ENCODE data around the gene RETREG2.

Gene RETREG2

DNA sequence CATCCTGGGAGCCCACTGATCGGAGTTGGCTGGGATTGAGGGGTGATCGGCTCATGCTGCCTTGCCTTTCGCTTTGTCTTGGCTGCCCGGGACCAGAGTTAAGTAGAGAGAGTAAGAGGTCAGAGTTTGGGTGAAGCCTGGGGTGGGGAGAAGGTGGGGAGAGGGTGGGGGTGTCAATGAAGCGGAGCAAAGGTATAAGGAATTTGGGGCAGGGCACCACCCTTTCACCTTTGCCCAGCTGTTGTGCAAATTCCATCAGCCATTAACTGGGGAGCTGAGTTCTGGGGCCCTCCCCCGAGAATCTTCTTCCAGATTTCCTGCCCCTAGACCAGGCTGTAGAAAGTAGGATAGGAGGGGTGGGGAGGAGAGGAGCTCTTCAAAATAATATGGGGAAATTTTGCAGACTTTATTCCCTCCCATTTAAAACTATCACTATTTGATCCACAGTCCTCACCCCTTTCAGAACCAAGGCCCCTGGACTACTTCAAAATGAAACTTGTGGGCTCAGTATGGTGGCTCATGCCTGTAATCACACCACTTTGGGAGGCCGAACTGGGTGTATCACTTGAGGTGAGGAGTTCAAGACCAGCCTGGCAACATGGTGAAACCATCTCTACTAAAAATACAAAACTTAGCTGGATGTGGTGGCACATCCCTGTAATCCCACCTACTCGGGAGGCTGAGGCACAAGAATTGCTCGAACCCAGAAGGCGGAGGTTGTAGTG, 8.0 kb upstream of the RETREG2 start, which contains the start of gene SLC23A3:
Gene SLC23A3, minus strand, starts transcription at position 100 of the 725 bp plus-strand sequence. Its CDS starts 45 bp downstream, at position 55.
- DNase-seq (ENCODE audit: low read depth) = no peak

DNA sequence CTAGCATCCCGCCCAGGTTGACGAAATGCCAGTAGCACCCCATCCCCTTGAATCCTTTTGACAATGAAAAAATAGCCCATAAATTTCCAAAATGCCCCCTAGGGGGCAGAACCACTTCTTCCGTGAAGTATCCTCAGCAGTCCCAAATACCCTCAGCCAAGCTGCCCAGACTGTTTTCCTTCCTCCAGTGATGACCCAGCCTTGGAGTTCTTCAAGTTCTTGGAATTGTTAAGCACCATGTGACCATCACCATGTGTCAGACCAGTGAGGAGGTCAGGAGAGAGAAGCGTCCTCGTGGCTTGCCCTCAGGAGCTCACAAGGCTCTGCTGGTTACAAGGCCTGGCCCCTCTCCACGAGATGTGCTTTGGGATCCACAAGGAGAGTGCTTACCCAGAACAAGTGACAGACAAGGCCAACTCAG, 6.8 kb upstream of the RETREG2 start:
- no peak for DNase-seq (ENCODE audit: low read depth)

DNA sequence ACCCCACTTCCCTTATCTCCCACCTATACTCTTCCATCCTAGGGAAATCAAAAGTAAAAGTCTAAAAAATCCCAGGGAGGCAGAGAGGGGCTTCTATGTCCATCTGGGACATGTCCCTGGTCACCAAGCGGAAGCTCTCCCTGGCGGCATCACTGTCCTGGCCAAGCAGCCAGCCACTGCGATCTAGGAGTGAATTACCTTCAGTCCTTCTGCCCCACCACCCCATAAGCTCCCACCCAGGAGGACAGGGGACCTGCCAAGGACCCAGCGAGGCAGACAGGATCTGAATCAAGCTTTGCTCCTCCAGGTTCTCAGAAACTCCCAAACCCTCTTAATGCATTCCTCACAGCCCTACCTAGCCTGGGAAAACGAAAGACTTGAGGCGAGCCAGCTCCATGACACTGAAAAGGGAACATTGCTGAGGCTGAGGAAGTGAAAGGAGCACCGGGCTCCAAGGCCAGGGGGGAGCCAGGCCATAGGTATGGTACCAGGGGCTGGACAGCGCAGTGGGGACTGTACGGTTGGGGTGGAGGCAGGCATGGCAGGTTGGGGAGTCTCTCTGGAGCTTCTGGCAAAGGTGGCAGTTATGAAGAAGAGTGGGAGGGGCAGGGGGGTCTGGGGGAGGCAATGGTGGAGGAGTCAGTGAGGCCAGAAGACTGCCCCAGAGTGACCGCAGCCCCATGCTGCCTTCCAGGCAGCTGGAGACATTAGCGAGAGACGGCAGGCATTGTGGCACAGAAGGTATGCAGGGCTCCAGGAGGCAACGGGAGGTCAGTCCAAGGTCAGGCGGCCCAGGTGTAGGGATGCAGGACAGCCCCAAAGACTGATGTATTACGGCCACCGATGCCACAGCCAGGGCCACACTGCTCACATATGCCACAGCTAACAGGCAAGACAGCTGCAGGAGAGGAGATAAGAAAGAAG, 5.6 kb upstream of the RETREG2 start:
- DNase-seq (ENCODE audit: low read depth) = no peak

DNA sequence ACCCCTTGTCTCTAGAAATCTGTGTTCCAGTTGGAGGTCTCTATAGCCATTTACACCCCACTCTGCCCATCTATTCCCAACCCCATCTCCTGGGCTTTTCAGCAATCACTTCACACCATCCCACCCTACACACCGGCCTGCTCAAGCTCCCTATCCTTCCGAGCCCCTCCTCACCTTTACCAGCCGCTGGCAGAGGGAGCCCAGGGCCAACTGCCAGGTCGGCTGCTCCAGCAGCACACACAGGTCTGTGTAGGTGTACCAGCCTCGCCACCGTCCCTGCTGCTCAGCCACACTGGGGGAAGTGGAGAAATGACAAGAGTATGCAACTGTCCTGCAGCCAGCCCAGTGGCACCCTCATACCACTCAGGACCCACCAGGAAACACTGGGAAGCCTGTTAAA, 4.9 kb upstream of the RETREG2 start:
- no peak for DNase-seq (ENCODE audit: low read depth)

DNA sequence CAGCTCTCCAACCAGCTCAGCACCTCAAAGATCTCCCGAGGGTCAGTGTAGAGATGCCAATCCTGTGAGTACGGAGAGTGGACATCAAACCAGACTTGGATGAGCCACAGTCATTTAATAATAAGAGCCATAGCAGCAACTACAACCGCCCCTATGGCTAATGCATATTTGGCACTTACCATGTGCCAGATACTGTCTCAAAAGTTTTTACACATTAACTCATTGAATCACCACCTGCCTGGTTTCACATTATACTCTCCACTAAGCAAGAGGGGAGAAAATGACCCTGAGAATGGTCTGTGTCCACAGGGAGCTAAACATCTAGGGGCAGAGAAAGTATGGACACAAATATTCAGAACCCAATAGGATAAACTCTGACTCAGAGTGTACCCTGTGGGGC, 3.9 kb upstream of the RETREG2 start:
- DNase-seq (ENCODE audit: low read depth) = no peak

DNA sequence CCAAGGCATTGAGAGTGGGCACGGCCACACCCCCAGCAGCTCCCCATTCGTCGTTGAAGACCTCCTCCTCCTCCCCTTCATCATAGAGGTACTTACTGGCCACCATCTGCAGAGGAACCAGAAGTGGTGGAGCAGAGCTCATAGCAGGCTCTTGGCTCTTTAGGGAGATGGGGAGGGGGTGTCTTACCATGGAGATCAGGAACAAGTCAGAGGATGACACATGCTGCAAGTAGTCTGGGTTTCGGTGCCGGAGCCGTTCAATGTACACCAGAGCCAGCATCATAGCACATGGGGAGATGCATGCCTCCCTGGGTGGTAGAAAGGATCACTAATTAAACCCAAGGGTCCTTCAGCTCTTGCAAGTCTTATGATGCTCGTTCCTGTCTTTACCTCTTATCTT, 3.3 kb upstream of the RETREG2 start:
- DNase-seq (ENCODE audit: low read depth) = no peak

DNA sequence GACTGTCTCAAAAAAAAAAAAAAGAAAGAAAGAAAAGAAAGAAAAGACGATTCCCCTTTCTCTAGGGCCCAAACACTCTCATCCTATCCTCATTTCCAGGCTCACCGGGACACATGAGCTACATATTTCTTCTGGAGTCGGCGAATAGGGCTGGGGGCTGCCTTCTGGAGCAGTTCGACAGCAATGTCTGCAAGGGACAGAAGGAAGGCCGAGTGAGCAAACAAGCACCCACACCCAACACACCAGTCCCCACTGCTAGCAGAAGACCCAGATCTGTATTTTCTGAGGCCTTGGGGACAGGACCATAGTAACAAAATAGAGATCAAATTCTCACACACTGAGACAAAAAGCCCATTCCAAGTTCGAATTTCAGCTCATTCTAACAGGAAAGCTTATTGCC, 2.6 kb upstream of the RETREG2 start:
- no peak for DNase-seq (ENCODE audit: low read depth)

DNA sequence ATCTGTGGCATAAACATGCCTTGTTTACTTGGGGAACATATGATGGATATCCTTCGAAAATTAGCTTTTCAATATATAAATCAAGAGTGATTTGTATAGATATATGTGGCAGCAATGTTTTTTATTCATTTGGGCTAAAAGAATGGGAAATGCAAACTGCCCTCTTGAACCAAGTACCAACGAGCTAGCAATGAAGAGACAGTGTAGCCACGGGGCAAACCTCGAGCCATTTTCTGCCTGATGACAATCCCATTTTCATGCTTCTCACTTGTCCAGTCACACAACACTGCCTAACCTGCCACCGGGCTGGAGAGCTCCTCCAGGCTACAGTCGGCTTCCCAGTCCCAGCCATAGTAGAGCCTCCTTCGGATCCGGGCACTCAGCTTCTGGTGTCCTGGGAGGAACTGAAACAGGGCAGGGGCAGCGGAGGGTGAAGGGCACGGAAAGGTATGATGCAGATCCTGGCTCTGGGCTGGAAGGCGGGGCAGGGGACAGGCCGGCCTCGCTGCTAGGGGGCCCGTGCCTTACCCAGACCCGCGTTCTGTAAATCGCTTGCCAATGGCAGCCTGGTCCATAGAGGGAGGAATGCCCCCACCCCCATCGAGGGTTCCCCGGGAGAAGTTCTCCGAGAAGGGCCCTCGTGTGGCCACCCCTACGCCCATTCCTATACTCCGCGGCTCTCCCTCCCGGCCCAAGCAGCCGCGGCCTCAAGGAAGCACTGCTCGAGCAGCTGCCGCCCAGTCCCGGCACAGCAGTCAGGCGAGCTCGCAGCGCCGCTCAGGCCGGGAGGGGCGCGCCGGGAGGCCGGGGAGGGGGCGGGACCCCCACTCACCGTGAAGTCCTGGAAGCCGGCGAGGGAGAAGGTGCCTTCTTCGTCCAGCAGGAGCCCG, 1.9 kb upstream of the RETREG2 start:
- no peak for DNase-seq (ENCODE audit: low read depth)

DNA sequence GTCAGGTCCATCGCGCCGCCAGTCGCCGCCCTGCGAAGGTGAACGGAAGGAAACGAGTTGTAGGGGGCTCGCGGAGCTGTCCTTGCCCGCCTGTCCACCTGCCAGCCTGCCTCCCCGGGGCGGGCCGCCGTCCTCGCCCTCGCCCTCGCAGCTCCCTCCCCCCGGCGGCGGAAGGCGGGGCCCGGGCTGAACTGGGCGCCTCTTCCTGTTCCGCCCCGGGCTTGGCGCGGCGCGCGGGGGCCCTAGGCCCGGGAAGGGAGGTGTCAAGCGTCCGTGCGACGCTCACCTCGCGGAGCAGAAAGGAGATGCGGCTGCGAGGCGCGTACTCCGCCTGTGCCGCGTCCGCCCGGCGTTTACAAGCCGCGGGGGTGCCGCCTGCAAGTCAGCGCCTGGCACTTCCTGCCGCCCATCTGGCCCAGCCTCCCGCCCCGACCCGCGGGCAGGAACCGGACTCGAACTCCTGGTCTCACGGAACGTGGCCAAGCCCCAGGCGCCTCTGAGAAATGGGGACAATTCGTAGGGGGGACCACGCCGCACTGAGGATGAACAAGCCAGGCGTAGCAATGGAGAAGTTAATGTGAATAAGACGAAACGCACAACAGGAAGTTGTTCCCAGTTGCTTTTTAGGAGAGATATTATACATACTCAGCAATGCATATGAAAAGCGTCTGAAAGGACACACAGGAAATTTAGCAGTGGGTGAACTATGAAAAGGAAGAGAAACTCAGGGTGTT, 1.1 kb upstream of the RETREG2 start, which contains the start of gene CNPPD1:
Gene CNPPD1, minus strand, starts transcription at position 108 of the 734 bp plus-strand sequence. Its CDS starts 97 bp downstream, at position 11.
- DNase-seq (ENCODE audit: low read depth) = peak; percentile 66

DNA sequence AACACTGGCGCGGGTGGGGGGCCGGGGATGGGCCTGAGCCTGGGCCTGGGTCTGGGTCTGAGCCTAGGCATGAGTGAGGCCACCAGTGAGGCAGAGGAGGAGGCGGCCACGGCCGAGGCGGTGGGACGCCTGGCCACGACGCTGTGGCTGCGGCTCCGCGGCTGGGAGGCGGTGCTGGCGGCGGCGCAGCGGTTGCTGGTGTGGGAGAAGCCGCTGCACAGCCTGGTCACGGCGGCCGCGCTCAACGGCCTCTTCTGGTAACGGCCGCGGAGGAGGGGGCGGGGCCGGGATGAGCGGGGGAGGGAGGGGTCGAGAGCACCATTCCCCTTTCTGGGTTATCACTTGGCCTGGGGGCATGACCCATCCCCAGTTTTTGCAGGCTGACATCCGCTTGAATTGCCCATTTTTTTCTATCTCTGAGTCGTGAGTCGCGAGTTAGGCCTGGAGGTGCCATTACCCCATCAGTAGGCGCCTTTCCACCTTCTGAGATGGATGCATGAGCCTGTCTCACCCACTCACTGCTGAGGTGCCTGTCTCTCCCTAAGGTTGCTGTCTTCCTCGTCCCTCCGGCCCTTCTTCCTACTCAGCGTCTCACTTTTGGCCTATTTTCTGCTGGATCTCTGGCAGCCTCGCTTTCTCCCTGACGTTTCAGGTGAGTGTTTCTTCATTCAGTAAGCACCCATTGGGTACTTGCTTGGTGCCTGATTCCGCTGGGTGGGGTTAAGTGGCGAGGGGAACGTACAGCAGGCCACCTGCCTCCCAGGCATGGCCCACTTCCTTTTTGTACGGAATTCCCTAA, 501 bp downstream of the RETREG2 start:
- no peak for DNase-seq (ENCODE audit: low read depth)

DNA sequence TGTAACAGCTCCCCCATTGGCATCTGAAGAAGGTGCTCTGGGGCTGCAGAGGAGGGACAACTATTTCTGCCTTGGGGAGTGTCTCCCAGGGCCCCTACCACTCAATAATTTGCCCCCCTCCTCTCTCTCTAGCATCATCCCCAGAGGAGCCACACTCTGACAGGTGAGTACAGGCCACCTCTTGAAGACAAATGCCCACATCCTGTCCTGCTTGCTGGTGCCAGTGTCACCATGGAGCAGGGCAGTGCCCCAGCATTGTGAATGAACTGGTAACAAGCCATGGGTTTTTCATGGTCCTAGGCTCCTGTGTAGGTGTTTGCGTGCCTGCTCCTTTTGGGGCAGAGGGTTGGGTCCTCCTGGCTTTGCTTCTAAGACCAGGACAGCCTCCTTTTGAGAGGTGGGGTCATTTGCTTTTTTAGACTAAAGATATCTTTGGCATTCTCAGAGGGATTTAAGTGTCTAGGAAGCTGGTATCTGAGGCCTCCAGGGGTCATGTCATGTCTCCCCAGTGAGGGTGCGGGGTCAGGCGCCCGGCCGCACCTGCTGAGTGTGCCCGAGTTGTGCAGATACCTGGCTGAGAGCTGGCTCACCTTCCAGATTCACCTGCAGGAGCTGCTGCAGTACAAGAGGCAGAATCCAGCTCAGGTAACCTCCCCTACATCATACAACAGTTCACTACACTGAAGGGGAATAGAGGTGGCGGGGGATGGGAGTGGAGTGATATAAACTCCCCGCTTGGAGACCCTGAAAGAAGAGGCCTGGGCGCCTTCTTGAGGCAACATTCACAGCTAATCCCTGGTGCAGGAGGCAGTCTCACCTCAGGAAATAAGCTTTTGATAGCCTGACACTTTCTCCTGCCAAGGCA, 1.8 kb downstream of the RETREG2 start:
- DNase-seq (ENCODE audit: low read depth) = no peak

DNA sequence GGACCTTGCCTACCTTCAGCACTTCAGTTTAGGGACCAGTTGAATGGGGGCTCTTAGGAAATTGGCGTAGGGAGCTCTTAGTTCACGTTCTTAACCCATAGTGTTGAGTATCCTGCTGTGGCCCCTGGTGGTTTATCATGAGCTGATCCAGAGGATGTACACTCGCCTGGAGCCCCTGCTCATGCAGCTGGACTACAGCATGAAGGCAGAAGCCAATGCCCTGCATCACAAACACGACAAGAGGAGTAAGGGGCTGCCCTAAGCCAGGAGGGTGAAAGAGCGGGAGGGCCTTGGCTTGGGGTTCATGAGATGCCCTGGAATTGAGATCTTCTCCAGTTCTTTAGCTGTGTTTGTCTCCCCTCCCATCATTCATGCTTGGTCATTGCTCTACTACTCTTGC, 2.9 kb downstream of the RETREG2 start:
- no peak for DNase-seq (ENCODE audit: low read depth)

DNA sequence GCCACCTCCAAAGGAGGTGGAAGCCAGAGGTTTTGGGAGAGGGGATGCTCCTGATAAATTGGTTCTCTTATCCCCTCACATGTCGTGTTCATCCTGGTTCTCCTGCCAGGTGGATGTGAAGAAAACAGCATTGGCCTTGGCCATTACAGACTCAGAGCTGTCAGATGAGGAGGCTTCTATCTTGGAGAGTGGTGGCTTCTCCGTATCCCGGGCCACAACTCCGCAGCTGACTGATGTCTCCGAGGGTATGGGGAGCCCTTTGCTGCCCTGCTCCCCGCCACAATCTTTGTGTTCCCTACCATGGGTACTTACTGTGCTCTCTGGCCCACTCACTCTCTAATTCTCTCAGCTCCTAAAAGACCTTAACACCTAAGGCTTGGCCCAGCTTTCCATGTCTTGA, 3.5 kb downstream of the RETREG2 start:
- DNase-seq (ENCODE audit: low read depth) = no peak

DNA sequence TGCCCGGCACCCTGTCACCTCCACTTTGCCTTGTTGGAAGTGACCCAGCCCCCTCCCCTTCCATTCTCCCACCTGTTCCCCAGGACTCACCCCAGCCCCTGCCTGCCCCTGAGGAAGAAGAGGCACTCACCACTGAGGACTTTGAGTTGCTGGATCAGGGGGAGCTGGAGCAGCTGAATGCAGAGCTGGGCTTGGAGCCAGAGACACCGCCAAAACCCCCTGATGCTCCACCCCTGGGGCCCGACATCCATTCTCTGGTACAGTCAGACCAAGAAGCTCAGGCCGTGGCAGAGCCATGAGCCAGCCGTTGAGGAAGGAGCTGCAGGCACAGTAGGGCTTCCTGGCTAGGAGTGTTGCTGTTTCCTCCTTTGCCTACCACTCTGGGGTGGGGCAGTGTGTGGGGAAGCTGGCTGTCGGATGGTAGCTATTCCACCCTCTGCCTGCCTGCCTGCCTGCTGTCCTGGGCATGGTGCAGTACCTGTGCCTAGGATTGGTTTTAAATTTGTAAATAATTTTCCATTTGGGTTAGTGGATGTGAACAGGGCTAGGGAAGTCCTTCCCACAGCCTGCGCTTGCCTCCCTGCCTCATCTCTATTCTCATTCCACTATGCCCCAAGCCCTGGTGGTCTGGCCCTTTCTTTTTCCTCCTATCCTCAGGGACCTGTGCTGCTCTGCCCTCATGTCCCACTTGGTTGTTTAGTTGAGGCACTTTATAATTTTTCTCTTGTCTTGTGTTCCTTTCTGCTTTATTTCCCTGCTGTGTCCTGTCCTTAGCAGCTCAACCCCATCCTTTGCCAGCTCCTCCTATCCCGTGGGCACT, 4.5 kb downstream of the RETREG2 start:
- no peak for DNase-seq (ENCODE audit: low read depth)

DNA sequence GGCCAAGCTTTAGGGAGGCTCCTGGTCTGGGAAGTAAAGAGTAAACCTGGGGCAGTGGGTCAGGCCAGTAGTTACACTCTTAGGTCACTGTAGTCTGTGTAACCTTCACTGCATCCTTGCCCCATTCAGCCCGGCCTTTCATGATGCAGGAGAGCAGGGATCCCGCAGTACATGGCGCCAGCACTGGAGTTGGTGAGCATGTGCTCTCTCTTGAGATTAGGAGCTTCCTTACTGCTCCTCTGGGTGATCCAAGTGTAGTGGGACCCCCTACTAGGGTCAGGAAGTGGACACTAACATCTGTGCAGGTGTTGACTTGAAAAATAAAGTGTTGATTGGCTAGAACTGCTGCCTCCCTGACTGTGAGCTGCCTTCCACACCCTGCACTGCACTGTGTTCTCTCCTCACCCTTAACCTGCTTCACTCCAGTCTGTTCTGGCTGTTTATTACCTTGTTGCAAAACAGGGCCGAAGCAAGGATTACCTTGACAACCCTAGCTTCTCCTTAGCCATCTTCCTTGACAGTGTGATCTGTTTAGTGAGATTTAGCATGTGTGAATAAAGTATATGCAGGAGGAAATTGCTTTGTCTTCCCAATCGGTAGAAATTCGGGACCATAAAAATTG, 5.2 kb downstream of the RETREG2 start:
- no peak for DNase-seq (ENCODE audit: low read depth)

DNA sequence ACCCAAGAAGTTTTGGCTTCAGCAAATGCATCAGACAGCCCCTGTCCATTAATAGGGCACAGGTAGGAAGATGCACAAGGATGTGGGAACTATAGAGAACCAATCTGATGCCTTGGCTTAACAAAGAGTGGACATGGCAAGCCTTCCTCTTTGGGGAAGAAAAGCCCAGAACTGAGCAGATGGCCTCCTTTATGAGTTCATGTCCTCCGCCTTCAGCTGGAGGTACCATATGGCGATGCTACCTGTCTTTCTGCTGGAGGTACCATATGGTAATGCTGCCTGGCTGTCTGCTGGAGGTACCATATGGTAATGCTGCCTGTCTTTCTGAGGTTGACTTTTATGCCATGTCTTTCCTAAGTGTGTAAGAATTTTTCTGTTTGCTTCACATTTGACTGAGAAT, 6.0 kb downstream of the RETREG2 start:
- DNase-seq (ENCODE audit: low read depth) = no peak

DNA sequence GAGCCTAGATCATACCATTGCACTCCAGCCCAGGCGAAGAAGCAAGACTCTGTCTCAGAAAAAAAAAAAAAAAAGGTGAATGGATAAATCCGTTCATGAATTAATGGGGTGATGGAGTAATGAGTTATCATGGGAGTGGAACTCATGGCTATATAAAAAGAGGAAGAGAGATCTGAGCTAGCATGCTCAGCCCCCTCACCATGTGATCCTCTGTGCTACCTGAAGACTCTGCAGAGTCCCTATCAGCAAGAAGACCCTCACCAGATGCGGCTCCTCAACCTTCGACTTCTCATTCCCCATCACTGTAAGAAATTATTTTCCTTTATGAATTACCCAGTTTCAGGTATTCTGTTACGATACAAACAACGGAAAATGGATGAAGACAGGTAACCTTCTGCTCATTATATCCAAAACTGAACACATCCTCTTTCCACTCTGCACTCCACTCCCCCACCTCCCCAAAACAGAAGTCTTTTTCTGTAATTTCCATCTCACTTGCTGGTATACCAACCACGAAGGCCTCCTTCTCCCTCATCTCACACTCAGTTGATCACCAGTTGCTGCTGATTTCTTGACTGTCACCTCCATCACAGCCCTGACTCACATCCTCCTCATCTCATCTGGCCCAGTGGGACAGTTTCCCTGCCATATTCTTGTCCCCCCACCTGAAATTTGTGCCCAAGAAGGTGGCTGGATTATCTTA, 8.8 kb downstream of the RETREG2 start:
- DNase-seq (ENCODE audit: low read depth) = no peak

DNA sequence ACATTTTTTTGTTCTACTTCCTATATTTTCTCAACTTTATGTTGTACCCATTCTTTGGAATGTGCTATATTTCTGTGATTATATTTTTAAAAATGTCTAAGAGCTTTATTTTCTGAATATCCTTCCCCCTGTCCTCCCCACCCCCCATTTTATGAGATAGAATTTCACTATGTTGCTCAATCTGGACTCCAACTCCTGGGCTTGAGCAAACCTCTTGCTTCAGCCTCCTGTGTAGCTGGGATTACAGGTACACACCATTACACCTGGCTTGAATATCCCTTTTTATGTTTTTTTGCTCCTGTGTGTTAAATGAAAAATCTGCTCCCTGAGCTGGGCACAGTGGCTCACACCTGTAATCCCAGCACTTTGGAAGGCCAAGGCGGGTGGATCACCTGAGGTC, 19.3 kb downstream of the RETREG2 start:
- no peak for DNase-seq (ENCODE audit: low read depth)
